ENCODE results near the gene PRM1.
A peak's percentile ranks its signal among the peaks of the same experiment; 100 is the strongest.

The PRM1 gene

DNA sequence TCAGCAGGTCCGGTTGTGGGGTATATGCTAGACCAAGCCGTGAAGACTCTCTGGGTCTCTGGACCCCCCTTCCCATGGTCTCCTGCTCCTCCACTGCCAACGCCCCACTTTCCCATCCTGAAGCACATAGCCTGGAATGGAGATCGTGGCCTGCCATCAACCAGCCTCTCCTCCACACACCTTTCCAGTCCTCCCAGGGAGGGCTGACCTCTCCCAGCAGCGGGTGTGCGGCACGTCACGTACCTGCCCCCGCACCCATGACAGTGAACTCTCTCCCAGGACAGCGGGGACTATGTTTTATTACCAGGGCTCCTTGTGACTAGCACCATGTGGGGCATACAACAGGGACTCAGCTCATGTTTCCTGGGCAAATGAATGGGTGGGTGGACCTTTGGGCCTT is 9.5 kb downstream of the PRM1 start:
- no peak for DNase-seq

GRCh38 chr16:11270602-11271162 is 10.4 kb downstream of the PRM1 start:
- DNase-seq = no peak

DNA sequence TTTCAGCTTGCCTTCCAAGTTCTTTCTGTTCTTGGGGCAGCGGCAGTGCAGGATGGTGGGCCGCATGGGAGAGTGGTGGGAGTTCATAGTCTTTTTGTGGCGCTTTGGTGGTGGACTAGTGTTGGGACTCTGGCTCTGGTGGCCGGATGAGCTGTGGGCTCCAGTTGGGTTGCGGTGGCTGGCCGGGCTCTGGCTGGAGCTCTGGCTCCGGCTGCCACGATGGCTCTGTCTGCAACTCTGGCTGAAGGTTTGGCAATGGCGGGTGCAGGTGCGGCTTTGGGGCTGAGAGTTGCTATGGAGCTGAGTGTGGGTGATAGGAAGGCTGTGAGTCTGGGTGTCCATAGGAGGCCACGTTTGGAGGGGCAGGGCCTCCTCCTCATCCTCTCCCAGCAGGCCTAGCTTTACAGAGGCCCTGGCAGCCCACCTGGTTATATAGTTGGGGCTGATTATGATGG is 12.2 kb downstream of the PRM1 start, which contains the start of gene TNP2:
TSS of gene TNP2 (minus strand) at position 405 of the 455 bp plus-strand sequence. CDS start at position 342, 63 bp downstream.
- DNase-seq = no peak

- DNase-seq = no peak
Measured at GRCh38 chr16:11265124-11265523, 16.0 kb downstream of the PRM1 start.

DNA sequence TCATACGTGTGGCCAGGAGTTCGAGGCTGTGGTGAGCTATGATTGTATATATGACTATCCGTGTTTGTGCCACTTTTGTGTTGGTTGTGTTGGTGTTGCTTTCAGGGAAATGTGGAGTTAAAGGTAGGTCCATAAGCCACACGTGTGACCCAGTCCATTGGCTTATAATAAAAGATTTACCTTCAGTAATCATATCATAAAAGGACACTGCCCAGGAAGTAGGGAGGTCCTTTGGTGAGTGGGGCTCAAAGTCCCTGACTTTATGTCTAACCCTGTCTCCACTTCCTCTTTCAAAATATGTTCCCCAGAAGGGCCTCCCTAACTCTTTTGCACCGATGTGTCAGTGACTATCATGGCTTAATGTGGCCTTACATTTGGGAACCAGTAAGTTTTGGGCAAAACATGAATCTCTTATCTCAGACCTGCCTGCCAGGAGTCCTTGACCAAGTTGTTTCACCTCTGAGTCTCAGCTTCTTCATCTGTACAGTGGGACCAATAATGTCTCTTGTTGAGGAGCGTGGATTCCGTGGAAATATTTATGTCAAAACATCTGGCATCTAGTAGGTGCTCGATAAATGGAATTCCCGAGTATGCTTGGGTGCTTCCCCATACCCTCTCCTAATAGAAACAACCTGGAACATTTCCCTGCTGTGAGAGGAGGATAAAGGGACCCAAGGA is 16.8 kb downstream of the PRM1 start:
- DNase-seq = no peak

- DNase-seq = no peak
Measured at GRCh38 chr16:11263737-11264136, 17.4 kb downstream of the PRM1 start.

GRCh38 chr16:11262915-11263314 is 18.2 kb downstream of the PRM1 start:
- no peak for DNase-seq

- DNase-seq = no peak
Measured at GRCh38 chr16:11260596-11260966, 20.5 kb downstream of the PRM1 start.

- DNase-seq = no peak
Measured at GRCh38 chr16:11259655-11260595, 21.2 kb downstream of the PRM1 start.

DNA sequence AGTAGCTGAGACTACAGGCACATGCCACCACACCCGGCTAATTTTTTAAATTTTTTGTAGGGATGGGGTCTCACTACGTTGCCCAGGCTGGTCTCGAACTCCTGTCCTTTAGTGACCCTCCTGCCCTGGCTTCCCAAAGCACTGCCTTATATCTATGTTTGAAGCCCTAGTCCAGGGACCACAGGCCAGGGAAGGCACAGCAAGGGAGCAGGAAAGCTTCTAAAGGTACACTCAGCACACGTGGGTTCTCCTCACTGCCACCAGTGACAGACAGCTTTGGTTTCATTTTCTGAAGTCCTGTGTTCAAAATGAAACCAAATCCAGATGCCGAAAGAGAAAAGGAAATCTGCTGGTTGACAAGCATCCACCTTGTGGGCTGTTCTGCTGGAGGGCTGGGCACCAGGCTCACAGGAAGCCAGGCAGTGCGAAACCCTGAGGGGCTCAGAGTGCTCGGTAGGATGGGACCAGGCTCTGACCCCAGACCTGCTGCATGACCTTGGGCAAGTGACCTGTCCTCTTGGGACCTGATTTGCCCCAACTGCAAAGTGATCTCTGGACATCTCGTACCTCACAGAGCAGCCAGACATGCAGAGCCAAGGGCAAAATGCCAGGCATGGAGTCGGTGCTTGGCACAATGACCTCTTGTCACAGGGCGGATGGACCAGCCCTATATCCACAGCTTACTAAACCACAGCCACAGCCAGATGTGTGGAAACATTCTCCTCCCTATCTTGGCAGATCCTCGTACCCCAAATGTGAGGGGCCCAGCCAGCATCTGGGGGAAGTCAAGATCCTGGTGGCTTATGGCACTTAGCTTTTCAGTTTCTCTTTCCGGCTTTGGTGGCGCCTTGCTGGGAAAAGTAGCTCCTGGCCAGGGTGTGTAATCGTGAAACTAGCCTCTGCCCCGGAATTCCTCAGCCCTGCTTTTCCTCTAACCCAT is 22.3 kb downstream of the PRM1 start:
- no peak for DNase-seq

- peak; percentile 81 for DNase-seq
Measured at GRCh38 chr16:11257131-11257938, 23.8 kb downstream of the PRM1 start.

DNA sequence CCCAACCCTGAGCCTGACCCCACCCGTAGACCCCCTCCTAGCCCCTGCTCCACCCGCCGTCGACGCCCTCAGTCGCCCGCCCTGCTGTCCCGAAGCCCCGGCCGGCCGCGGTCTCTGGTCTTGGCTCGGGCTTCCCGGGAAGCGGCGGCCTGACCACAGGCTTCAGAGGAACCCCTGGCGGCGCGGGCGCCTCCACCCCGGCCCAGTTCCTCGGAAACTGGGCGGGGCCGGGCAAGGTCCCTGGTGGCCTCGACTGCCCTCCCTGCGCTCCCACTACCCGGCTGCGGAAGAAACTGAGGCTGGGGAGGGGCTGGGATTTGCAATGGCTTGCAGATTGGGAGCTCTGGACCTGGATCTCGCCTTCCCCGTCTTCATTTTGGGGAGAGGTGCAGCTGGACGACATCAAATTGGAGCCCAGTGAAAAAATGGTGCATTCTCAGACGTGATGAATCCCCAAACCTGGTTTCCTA is 24.4 kb downstream of the PRM1 start:
- no peak for DNase-seq

- peak; percentile 73 for DNase-seq
Measured at GRCh38 chr16:11255737-11256660, 25.1 kb downstream of the PRM1 start, which contains the start of gene SOCS1. SOCS1 (minus strand) TSS chr16:11256204; CDS start chr16:11255478, 726 bp downstream.

DNA sequence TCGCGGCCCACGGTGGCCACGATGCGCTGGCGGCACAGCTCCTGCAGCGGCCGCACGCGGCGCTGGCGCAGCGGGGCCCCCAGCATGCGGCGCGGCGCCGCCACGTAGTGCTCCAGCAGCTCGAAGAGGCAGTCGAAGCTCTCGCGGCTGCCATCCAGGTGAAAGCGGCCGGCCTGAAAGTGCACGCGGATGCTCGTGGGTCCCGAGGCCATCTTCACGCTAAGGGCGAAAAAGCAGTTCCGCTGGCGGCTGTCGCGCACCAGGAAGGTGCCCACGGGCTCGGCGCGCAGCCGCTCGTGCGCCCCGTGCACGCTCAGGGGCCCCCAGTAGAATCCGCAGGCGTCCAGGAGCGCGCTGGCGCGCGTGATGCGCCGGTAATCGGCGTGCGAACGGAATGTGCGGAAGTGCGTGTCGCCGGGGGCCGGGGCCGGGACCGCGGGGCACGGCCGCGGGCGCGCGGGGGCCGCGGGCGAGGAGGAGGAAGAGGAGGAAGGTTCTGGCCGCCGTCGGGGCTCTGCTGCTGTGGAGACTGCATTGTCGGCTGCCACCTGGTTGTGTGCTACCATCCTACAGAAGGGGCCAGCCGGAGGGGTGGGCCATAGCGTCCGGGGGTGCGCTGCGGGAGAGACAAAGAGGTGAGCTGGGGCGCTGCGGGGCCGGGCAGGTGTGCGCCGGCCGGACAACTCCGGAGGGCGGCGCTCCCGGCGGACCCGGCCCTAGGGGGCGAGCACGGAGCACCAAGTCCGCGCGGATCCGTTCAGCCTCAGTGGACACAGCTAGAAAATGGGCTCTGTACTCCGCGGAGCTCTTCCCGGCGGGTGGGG is 26.0 kb downstream of the PRM1 start:
- peak; percentile 31 for DNase-seq

DNA sequence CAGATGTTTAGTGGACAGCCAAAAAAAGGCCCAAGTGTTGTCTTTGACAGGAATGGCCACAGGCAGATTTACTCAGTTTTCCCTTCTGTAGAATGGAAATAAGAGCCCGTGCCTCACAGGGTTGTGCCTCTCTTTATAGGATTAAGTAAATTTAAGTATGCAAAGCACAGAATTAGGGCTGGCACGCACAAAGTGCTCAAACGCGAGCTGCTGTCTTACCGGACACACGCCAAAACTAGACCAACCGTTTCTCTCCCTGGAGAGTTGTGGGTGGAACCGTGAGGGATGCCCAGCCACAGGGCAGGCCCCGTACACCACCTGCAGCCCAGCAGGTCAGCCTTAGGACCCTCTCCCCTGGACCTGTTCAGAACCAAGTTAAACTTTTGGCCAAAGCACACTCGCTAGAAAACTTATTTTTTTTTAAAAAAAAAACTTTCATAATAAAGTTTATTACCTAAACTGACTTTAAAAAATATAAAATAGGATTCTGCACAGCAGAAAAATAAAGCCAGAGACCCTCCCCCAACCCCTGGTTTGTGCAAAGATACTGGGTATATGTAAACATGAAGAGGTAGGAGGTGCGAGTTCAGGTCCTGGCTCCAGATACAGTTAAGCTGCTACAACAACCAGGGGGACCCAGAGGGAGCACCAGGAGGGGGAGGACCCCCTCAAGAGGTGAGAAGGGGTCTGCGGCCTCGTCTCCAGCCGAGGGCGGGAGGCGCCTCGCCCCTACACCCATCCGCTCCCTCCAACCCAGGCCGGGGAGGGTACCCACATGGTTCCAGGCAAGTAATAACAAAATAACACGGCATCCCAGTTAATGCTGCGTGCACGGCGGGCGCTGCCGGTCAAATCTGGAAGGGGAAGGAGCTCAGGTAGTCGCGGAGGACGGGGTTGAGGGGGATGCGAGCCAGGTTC is 26.9 kb downstream of the PRM1 start:
- no peak for DNase-seq

DNA sequence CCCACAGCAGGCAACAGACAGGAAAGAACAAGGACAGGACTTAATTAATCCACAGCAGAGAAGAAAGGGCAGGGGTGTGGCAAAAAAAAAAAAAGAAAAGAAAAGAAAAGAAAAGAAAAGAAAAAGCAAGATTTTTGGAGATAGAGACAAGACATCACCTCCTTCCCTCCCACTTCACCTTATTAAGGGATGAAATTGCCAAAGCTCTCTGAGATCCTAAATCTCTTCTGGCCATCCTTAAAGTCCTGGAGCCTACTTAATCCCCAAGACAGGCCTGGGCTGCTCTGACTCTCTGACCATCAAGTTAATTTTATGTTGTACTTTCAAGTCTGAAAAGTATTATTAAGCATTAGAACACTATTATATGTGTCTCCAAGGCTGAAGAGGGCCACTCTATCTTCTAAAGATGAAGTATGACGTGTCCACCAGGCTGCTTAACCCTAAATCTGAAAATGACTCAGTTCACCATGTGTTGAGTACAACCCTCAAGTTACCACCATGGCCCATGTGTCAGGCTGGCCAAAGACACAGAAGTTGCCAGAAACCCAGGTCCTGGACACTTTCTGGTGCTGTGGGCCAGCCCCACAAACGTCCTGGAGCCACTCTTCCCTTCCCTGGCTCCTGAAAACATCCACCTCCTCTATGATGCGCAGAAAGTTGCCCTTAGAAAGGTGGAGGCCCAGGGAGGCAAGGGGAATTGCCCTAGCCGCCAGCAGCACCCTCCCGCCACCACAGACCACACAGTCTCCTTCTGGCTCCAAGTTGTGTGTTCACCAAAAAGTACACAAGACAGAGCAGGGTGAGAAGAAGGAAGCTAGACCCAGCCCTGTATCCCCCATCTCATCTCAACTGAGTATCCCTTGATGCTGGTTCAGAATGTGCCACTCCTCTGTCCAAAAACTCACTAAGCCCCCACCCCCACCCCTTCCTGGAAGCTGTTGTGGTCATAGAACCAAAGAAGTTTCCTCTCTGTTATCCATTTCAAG is 27.8 kb downstream of the PRM1 start:
- DNase-seq = no peak

DNA sequence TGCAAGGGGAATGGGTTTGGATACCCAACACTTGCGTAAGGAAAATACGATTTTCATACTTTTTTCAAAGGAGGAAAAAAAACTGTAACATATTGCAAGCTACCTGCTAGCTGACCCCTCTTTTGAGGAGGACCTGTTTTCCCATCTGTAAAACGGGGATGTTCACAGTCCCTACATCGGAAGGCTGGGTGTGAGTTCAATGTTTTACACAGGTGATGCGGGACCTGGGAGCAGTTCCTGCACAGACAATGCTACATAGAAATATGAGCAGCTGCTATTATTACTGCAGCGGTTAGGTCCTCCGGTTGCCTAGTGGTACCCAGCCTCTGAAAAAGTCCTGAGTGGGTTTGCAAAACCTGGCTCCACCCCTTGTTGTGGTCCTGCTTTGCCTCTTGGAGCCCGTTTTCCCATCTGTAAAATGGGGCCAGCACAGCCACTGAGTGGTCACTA is 28.6 kb downstream of the PRM1 start:
- no peak for DNase-seq

Measured in NCI-H2171 treated with DMSO at 0.1 percent for 48 hours (cell line).